DND-41 (cell line): ENCODE results near the gene ERO1B.

Experiments
- ATAC-seq: fragments of 200-7000 bp; cut with Tn5 transposase; 3 replicates; pipeline ENCODE4 v1.9.1; 2021; ENCODE audit warnings: low read depth; ENCODE audit not compliant: insufficient read depth
- DNase-seq: peaks from one replicate; pipeline ENCODE4 v3.0.0-alpha.2; 2020
- H2AFZ ChIP-seq: 2 replicates; pipeline ENCODE4 v1.6.0; 2012; ENCODE audit warnings: low read depth, low read length
- H3K27ac ChIP-seq: 2 replicates; pipeline ENCODE4 v1.5.1; 2012; ENCODE audit warnings: low read length, inconsistent platforms
- H3K27me3 ChIP-seq: fragments of 200-600 bp; sonication (generic); 2 replicates; pipeline ENCODE4 v1.6.0; 2012; ENCODE audit warnings: low read length, mild to moderate bottlenecking, inconsistent platforms; ENCODE audit not compliant: insufficient read depth, poor library complexity
- H3K36me3 ChIP-seq: 2 replicates; pipeline ENCODE4 v1.5.1; 2012; ENCODE audit warnings: low read length, inconsistent platforms; ENCODE audit not compliant: insufficient read depth
- H3K4me1 ChIP-seq: 2 replicates; pipeline ENCODE4 v1.5.1; 2012; ENCODE audit warnings: mild to moderate bottlenecking, low read length; ENCODE audit not compliant: insufficient read depth
- H3K4me2 ChIP-seq: 2 replicates; pipeline ENCODE4 v1.6.0; 2012; ENCODE audit warnings: mild to moderate bottlenecking, moderate library complexity, low read length, inconsistent platforms; ENCODE audit not compliant: insufficient read depth
- H3K4me3 ChIP-seq, 2 experiments: fragments of 200-600 bp in 1 of 2; shearing (Covaris generic) in 1 of 2; 2 replicates each; pipeline ENCODE4 v1.5.1; 2012 to 2016; ENCODE audit warnings: inconsistent platforms in 2 of 2, low read length in 2 of 2, mild to moderate bottlenecking in 2 of 2, low read depth in 1 of 2, moderate library complexity in 1 of 2
- H3K79me2 ChIP-seq: 2 replicates; pipeline ENCODE4 v1.6.0; 2012; ENCODE audit warnings: low read length, inconsistent platforms; ENCODE audit not compliant: insufficient read depth
- H3K9ac ChIP-seq: 2 replicates; pipeline ENCODE4 v1.6.0; 2012; ENCODE audit warnings: low read depth, mild to moderate bottlenecking, inconsistent platforms, low read length, moderate library complexity
- H3K9me3 ChIP-seq: 2 replicates; pipeline ENCODE4 v1.5.1; 2012; ENCODE audit warnings: low read length, moderate library complexity, mild to moderate bottlenecking, inconsistent platforms; ENCODE audit not compliant: insufficient read depth, severe bottlenecking
- H4K20me1 ChIP-seq: 2 replicates; pipeline ENCODE4 v1.6.0; 2012; ENCODE audit warnings: low read length; ENCODE audit not compliant: insufficient read depth
- EZH2 ChIP-seq: IDR thresholded peaks from 3 replicates; pipeline ENCODE4 v1.6.1; 2012; ENCODE audit warnings: borderline replicate concordance, low read depth, mild to moderate bottlenecking, moderate library complexity, low read length, inconsistent platforms; ENCODE audit not compliant: severe bottlenecking
- TF ChIP-seq, protein P1 (sequence below): IDR thresholded peaks from 2 replicates; pipeline ENCODE4 v1.5.1; 2012; ENCODE audit warnings: borderline replicate concordance, low read length, moderate library complexity, mild to moderate bottlenecking; ENCODE audit not compliant: poor library complexity, severe bottlenecking; ENCODE audit errors: extremely low read depth

Gene ERO1B

DNA sequence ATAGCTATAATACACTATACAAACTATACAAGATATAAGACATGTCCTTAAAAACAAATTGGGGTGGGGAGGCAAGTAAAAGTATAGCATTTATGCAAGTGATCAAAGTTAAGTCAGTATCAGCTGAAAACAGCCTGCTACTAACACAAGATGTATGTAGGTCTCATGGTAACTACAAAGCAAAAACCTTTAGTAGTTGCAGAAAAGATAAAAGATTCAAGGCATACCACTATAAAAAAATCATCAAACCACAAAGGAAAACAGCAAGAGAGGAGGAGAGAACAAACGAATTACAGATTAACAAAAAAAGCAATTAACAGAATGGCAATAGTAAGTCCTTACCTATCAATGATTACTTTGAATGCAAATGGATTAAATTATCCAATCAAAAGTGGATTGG lies 22.7 kb downstream of the ERO1B start:
- Histone ChIP-seq H3K4me1 (no peaks in the 10 kb centered on the region), H2AFZ (no peak overlapping the region), H3K9ac (no peak overlapping the region), H3K79me2 (no peaks in the 10 kb centered on the region), H3K4me2 (no peak overlapping the region), H3K36me3 (peaks cover 11% of the 10 kb centered on the region; the same call in 1 of the 2 replicates), H4K20me1 (no peaks in the 10 kb centered on the region), H3K4me3 (no peak overlapping the region), H3K27me3 (no peaks in the 10 kb centered on the region), H3K27ac (no peak overlapping the region), H3K9me3 (peaks cover 20% of the 10 kb centered on the region)
- ATAC-seq (0 out of 3 replicates have a peak, but pooled peaks have one; percentile 29), DNase-seq (no peak)
- no peak for TF ChIP-seq EZH2
- TF ChIP-seq, protein P1, sequence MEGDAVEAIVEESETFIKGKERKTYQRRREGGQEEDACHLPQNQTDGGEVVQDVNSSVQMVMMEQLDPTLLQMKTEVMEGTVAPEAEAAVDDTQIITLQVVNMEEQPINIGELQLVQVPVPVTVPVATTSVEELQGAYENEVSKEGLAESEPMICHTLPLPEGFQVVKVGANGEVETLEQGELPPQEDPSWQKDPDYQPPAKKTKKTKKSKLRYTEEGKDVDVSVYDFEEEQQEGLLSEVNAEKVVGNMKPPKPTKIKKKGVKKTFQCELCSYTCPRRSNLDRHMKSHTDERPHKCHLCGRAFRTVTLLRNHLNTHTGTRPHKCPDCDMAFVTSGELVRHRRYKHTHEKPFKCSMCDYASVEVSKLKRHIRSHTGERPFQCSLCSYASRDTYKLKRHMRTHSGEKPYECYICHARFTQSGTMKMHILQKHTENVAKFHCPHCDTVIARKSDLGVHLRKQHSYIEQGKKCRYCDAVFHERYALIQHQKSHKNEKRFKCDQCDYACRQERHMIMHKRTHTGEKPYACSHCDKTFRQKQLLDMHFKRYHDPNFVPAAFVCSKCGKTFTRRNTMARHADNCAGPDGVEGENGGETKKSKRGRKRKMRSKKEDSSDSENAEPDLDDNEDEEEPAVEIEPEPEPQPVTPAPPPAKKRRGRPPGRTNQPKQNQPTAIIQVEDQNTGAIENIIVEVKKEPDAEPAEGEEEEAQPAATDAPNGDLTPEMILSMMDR: no peak

DNA sequence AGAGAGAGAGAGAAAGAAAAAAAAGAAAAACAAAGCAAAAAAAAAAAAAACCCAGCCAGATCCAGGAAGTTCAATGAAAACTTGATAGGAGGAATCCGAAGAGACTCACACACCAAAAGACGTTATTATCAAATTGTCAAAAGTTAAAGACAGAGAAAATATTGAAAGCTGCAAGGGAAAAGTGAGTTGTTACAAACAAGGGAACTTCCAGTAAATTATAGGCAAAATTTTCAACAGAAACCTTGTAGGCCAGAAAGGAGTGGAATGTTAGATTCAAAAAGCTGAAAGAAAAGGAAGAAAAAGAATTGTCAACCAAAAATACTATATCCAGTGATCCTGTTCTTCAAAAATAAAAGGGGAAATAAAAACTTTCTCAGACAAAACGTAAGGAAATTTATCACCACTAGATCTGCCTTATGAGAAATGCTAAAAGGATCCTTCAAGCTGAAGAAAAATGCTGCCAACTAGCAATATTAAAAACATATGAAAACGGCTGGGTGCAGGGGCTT lies 23.6 kb downstream of the ERO1B start:
- H3K36me3 ChIP-seq: peaks cover 11% of the 10 kb centered on the region; the same call in 1 of the 2 replicates
- H3K4me2 ChIP-seq: no peak overlapping the region
- peaks cover 20% of the 10 kb centered on the region for H3K9me3 ChIP-seq
- TF ChIP-seq, protein P1: no peak
- TF ChIP-seq EZH2: no peak
- no peak for ATAC-seq
- H3K27me3 ChIP-seq: no peaks in the 10 kb centered on the region
- no peak overlapping the region for H3K4me3 ChIP-seq
- no peak overlapping the region for H3K27ac ChIP-seq
- H4K20me1 ChIP-seq: no peaks in the 10 kb centered on the region
- H3K79me2 ChIP-seq: no peaks in the 10 kb centered on the region
- DNase-seq: no peak
- no peak overlapping the region for H2AFZ ChIP-seq
- H3K4me1 ChIP-seq: no peaks in the 10 kb centered on the region
- H3K9ac ChIP-seq: no peak overlapping the region

GRCh38 chr1:236257216-236257615 lies 24.5 kb downstream of the ERO1B start:
- Histone ChIP-seq H3K4me3 (no peak overlapping the region), H3K36me3 (peaks cover 6% of the 10 kb centered on the region; the same call in 1 of the 2 replicates), H3K4me2 (no peak overlapping the region), H3K79me2 (no peaks in the 10 kb centered on the region), H3K27ac (no peak overlapping the region), H3K9ac (no peak overlapping the region), H3K9me3 (peaks cover 20% of the 10 kb centered on the region), H4K20me1 (no peaks in the 10 kb centered on the region), H2AFZ (no peak overlapping the region), H3K4me1 (no peaks in the 10 kb centered on the region), H3K27me3 (no peaks in the 10 kb centered on the region)
- ATAC-seq (no peak), DNase-seq (no peak)
- TF ChIP-seq EZH2: no peak
- TF ChIP-seq, protein P1: no peak

GRCh38 chr1:236253918-236254637 lies 27.7 kb downstream of the ERO1B start:
- DNase-seq (no peak), ATAC-seq (no peak)
- H3K4me2 ChIP-seq: no peak overlapping the region
- H3K27me3 ChIP-seq: no peaks in the 10 kb centered on the region
- no peaks in the 10 kb centered on the region for H3K4me1 ChIP-seq
- peaks cover 11% of the 10 kb centered on the region for H3K9me3 ChIP-seq
- no peaks in the 10 kb centered on the region for H3K36me3 ChIP-seq
- H4K20me1 ChIP-seq: no peaks in the 10 kb centered on the region
- TF ChIP-seq EZH2: no peak
- TF ChIP-seq, protein P1: no peak
- H3K4me3 ChIP-seq: no peak overlapping the region
- no peaks in the 10 kb centered on the region for H3K79me2 ChIP-seq
- H3K27ac ChIP-seq: no peak overlapping the region
- H3K9ac ChIP-seq: no peak overlapping the region
- no peak overlapping the region for H2AFZ ChIP-seq
